GM19351 (cell line): ENCODE results near the gene PHF12.
"Not testable (repeated sequence)": the region's sequence is repeated elsewhere in the genome, so short reads cannot be mapped to it uniquely, and the experiment has no call there.

Experiments
- ATAC-seq: cut with Tn5 transposase; IDR thresholded peaks from one replicate; pipeline ENCODE4 v1.9.1; 2021; ENCODE audit warnings: mild to moderate bottlenecking, moderate library complexity; ENCODE audit not compliant: unreplicated experiment

Gene PHF12

DNA sequence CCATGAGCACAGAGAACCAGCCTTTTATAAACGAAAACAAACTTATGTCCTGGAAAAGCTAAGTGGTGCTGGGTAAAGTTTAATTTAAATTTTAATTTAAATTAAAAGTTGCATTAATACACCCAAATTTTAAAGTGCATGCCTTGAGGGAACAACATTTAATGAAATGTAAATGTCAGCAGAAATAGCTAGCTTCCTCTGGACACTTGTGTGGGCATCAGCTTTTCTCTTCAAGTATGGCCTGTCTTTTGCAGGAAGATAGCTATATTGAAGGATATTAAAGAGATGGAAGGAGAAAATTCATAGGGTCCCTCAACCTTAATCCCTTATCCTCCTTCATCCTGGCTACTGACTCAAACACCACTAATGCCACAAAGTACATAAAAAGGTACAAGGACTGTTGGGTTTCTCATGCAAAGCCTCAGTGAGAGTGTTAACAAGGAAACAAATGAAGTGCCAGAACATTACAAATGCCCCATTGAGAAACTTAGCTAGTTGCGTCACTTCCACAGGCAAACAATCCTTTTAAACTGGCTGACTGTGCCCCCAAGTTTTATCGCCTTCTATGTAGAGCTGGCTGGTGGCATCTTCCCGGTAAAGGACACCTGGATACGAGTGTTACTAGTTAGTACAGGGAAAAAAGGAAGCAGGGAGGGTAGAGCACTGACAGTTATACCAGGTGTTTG, 14.1 kb downstream of the PHF12 start:
- no peak for ATAC-seq

DNA sequence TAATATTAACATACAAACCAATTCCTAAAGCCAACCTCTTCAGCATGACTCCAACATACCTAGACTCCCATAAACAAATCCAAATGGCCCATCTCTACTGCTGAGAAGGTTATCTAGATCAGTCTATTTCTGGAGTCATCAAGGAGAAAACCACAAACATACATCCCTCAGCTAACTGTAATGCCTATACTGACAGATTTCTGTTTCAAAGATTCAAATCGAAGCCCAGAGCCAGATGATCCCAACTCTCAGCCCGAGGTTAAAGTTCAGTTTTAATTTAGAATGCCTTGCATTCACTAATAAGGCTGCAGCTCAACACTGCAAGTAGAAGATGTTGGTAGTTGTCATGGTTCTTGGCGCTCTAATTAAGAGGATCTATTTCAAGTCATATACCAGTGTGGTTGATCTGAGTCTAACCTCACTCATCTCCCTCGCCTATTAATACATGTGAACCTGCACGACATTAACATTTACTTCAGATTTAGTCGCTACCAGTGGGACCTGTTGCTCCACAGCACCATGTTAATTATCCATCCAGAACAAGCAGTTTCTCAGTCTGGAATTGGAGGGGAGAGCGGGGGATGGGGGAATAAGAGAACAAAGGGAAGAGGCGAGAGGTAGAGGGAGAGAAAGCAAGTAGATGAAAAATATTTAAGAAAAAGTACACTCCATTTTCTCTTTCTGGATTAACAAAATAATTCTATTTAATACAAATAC, 15.4 kb downstream of the PHF12 start:
- no peak for ATAC-seq

DNA sequence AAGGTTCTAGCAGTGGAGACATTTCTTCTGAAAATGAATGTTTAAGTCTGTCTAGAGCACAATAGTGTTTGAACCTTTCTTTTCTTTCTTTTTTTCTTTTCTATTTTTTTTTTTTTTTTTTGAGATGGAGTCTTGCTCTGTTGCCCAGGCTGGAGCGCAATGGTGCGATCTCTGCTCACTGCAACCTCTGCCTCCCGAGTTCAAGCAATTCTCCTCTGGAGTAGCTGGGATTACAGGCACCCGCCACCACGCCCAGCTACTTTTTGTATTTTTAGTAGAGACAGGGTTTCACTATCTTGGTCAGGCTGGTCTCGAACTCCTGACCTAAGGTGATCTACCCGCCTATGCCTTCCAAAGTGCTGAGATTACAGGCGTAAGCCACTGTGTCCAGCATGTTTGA, 16.8 kb downstream of the PHF12 start:
- ATAC-seq, result not testable (repeated sequence)

DNA sequence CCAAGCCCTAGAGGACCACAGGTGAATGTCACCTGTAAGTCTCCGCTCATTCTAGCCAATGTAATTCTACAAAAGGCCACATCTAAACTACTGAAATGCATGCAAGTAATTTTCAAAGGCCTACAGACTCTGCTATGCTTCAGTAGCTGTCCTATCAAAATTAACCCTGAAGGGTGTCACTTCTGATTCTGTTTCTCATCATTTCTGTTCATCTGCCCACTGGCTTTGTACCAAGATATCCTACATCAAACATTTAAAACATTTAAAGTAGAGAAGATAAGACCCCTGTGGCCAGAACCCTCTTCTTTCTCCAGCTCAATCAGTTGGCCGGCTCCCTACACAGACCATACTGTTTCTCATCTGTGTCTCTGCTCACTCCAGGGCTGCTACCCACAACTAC, 21.5 kb downstream of the PHF12 start:
- ATAC-seq, result no peak

- no peak for ATAC-seq
These were observed 23.3 kb downstream of the PHF12 start for GRCh38 chr17:28928061-28928460.

- ATAC-seq, result no peak
These were observed 24.5 kb downstream of the PHF12 start for GRCh38 chr17:28926786-28927185.

- no peak for ATAC-seq
These were observed 25.0 kb downstream of the PHF12 start for GRCh38 chr17:28926366-28926765.

DNA sequence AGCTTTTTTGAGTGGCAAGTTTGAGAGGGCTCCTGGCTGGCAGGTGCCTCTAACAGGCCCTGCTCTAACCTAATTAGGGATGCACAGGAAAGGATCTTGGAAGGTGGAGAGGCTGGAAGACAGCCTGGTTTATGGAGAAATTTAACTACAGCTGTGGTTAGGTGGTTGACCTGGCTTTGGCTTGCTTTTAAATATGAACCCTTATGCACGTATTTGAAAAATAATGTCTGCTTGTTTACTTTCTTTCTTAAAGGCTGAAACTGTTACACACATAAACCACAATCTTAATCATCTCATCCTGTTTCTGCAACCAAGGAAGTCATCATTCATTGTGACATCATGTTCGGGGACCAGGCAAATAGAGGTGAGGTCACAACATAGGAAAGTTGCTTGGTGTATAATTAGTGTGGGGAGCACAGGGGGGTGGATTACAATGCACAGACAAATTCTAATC, 25.4 kb downstream of the PHF12 start:
- no peak for ATAC-seq

GRCh38 chr17:28920201-28920600, 31.1 kb downstream of the PHF12 start:
- no peak for ATAC-seq

GRCh38 chr17:28918295-28918694, 33.0 kb downstream of the PHF12 start:
- ATAC-seq, result no peak

GRCh38 chr17:28917465-28917864, 33.9 kb downstream of the PHF12 start:
- no peak for ATAC-seq

DNA sequence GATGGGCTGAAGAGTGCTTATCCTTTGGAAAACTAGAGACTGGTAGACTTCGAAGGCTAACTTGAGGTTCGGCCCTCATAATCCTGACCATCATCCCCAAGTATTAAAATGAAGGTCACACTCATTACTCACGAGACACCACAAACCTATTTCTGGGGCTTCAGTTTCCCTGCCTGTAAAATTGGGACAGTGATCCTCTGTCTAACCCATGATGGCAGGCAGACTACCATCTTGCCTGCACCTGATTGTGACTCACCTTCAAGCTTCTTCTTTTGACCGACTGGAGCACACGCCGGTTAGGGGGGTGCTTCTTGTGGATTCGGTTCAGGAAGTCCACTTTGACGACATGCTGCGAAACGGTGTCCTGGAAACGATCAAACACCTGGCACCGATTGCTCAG, 34.3 kb downstream of the PHF12 start:
- no peak for ATAC-seq

DNA sequence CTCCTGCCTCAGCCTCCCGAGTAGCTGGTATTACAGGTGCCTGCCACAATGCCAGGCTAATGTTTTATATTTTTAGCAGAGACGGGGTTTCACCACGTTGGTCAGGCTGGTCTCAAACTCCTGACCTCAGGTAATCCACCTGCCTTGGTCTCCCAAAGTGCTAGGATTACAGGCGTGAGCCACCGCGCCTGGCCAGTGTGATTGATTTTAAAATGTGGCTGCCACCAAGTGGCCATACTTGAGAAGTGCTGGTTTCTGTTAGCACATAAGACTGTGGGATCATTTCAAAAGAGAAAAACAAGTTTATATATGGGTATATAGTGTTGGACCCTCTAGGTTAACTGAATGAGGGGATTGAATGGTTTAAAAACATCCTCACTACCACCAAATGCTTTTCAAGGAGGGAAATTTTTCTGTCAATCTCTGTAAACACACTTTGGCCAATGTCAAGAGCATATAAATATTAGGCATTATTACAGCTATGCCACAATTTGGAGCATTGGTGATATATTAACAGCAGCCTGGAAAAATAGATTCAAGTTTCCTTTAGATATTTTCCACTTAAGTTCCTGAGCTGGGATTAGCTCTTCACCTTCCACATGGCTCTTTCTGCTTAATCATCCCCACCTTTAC, 34.9 kb downstream of the PHF12 start:
- ATAC-seq, result no peak

GRCh38 chr17:28912938-28913333, 38.4 kb downstream of the PHF12 start:
- no peak for ATAC-seq

DNA sequence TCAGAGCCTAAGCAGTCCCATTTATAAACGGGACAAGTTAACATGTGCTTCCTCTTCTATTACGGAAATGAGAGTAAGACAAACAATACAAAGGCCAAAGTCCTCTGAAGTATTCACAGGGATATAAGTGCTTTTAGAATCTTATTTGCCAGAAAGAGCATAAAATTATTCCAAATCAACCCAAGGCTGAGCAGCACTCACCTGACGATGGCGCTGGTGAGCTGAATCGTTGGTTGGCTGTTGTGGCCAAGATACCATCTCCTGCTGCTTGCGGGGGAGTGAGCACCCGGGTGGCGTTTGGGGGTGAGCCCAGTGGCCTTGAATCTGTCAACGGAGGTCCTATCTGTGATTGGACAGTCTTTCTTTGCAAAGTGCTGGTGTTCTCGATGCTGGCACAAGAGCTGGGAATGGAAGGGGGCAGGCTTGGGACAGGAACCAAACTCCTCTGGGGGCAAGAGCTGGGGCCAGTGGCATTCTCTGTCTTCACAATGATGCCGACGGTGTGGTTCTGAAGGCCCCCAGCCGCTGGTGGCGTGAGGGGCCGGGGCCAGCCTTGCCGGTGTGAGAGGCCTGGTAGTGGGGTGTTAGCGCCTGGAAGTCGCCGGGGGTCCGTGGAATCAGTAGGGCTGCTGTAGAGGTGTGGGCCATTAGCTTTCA, 38.9 kb downstream of the PHF12 start:
- no peak for ATAC-seq

- no peak for ATAC-seq
These were observed 39.8 kb downstream of the PHF12 start for GRCh38 chr17:28911411-28912045.

- ATAC-seq, result no peak
These were observed 40.8 kb downstream of the PHF12 start for GRCh38 chr17:28910534-28910933.

DNA sequence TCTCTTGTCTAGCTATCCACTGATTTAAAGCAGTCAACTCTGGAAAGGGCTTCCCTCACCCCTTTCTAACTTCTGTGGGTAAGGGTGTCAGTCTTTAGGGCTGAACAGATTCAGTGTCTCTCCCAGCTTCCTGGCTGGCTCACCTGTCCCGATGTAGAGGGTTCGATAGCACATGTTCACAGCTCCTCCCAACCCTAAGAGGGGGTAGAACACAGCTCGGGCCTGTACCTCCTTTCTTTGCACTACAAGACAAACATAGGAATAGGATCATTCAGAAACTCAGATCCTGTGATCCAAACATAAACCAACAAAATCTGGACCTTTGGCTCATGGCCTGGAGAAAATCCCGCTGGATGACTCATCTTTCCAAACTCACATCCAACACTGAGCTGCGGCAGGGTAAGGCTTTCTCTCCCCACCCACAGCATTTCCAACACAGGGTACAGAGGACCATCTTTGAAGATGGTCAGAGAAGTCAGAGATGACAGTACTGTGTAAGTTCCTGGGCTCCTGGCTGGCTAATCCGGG, 42.6 kb downstream of the PHF12 start:
- ATAC-seq, result no peak

DNA sequence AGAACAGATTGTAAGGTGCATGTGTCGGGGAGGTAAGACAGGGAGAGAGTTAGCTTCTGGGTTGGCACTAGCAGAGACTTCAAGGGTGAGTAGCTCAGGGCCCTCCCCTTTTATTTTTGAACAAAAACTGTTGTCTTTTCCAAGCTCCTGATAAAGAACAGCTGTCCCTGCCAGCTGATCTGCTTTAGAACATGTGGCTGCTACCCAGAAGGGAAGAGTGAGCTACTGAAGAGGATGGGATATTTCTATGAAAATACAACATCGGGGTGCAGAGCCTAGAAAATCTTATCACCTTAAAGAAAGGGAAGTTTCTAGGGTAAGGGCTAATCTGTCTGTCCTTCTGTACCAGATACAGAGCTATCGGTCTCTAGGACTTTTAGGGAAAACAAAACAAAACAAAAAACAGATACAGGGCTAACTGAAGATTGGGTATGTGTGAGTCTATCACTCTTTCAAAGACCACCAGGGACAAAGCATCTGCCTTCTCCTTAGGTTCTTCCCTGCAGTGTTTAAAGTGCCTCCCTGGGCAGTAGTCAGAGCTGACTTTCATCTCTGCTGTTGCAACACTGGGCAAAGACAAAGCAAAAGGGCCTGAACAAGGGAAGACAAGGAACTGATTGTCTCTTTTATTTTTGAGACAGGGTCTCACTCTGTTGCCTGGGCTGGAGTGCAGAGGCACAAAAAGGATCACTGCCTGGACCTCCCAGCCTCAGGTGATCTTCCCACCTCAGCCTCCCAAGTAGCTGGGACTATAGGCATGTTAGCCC, 43.4 kb downstream of the PHF12 start:
- no peak for ATAC-seq
